PC-3 (cell line): ENCODE data around the gene SAMD4A. TPM values are rescaled to one million over a fixed set of nuclear protein-coding genes. Genes with fewer than 3 reads are reported as not detected.

ENCODE experiments used
- ATAC-seq: fragments of 200-7000 bp; cut with Tn5 transposase; 2 replicates; pipeline ENCODE4 v1.9.1; 2020; ENCODE audit warnings: mild to moderate bottlenecking, moderate library complexity
- BruUV-seq: library from RNA; stranded (reverse); fragments of 400-500 nt; replicated peaks from 2 replicates; lab custom pipeline; 2021; lab: Mats Ljungman, UMichigan
- CTCF ChIA-PET: fragments of 300-600 bp; sonication (Branson Sonifier 250); formaldehyde crosslinking; loops from one replicate; lab custom pipeline; 2022; ENCODE audit warnings: antibody characterized with exemption; lab: Charles Lee
- POLR2A ChIA-PET: fragments of 300-600 bp; sonication (Branson Sonifier 250); formaldehyde crosslinking; loops from one replicate; lab custom pipeline; 2022; ENCODE audit warnings: antibody characterized with exemption; ENCODE audit not compliant: unreplicated experiment; lab: Charles Lee
- DNase-seq: peaks from one replicate; pipeline ENCODE4 v3.0.0-alpha.2; 2015
- H2AFZ ChIP-seq: fragments of 300-600 bp; sonication (generic); 2 replicates; pipeline ENCODE4 v1.6.0; 2016; ENCODE audit warnings: antibody characterized with exemption, low read length
- H3F3A ChIP-seq: fragments of 300-600 bp; sonication (generic); one replicate; pipeline ENCODE4 v1.6.0; 2017; ENCODE audit warnings: antibody characterized with exemption, low read length, control low read depth, mild to moderate bottlenecking; ENCODE audit not compliant: unreplicated experiment
- H3K27ac ChIP-seq: fragments of 300-600 bp; sonication (generic); 2 replicates; pipeline ENCODE4 v1.5.1; 2016; ENCODE audit warnings: mild to moderate bottlenecking, low read length
- H3K27me3 ChIP-seq: fragments of 300-600 bp; sonication (generic); 2 replicates; pipeline ENCODE4 v1.6.1; 2016; ENCODE audit warnings: low read length, mixed read lengths
- H3K36me3 ChIP-seq: fragments of 300-600 bp; sonication (generic); 2 replicates; pipeline ENCODE4 v1.6.1; 2016; ENCODE audit warnings: low read depth, mixed run types, low read length, mixed read lengths
- H3K4me1 ChIP-seq: fragments of 300-600 bp; sonication (generic); 2 replicates; pipeline ENCODE4 v1.5.1; 2016; ENCODE audit warnings: low read length; ENCODE audit not compliant: insufficient read depth
- H3K4me2 ChIP-seq: fragments of 300-600 bp; sonication (generic); 2 replicates; pipeline ENCODE4 v1.6.0; 2016; ENCODE audit warnings: low read length
- H3K4me3 ChIP-seq: fragments of 300-600 bp; sonication (generic); 2 replicates; pipeline ENCODE4 v1.5.1; 2016; ENCODE audit warnings: mild to moderate bottlenecking, low read length, mixed read lengths
- H3K79me2 ChIP-seq: fragments of 300-600 bp; sonication (generic); 2 replicates; pipeline ENCODE4 v1.6.1; 2017; ENCODE audit warnings: low read length, mixed read lengths
- H3K9ac ChIP-seq: fragments of 300-600 bp; sonication (generic); 2 replicates; pipeline ENCODE4 v1.6.0; 2016; ENCODE audit warnings: mild to moderate bottlenecking, low read length
- H3K9me2 ChIP-seq: fragments of 300-600 bp; sonication (generic); replicated peaks from 2 replicates; pipeline ENCODE4 v1.6.1; 2016; ENCODE audit warnings: mixed run types, low read length, mixed read lengths
- H3K9me3 ChIP-seq: fragments of 300-600 bp; sonication (generic); 2 replicates; pipeline ENCODE4 v1.6.1; 2016; ENCODE audit warnings: low read length, mixed read lengths
- H4K20me1 ChIP-seq: fragments of 300-600 bp; sonication (generic); 2 replicates; pipeline ENCODE4 v1.6.1; 2016; ENCODE audit warnings: low read length, mixed read lengths
- EZH2 ChIP-seq: fragments of 300-600 bp; sonication (generic); IDR thresholded peaks from one replicate; pipeline ENCODE4 v1.6.1; 2017; ENCODE audit warnings: antibody characterized with exemption, mild to moderate bottlenecking, low read length; ENCODE audit not compliant: unreplicated experiment
- EZH2phosphoT487 ChIP-seq: fragments of 300-600 bp; sonication (generic); IDR thresholded peaks from 2 replicates; pipeline ENCODE4 v1.6.1; 2018; ENCODE audit warnings: mild to moderate bottlenecking, antibody characterized with exemption, low read length, borderline replicate concordance
- intact Hi-C: fragments of 100-400 bp; cut with micrococcal nuclease; formaldehyde crosslinking; loops from 2 replicates; pipeline ENCODE4 v1.9.0; 2023
- total RNA-seq: library from RNA; depleted of rRNA; stranded (reverse); fragments of >200 nt; gene quantifications from 2 replicates; pipeline ENCODE4 v1.2.3, GENCODE V29; 2014
- TF ChIP-seq, protein P1 (sequence below): fragments of 300-600 bp; sonication (generic); conservative IDR thresholded peaks from 2 replicates; pipeline ENCODE4 v1.5.1; 2017; ENCODE audit warnings: antibody characterized with exemption, low read depth, mild to moderate bottlenecking, low read length

The SAMD4A gene
- total RNA-seq, 1 experiment from 2014 or later: 42.9 TPM

DNA sequence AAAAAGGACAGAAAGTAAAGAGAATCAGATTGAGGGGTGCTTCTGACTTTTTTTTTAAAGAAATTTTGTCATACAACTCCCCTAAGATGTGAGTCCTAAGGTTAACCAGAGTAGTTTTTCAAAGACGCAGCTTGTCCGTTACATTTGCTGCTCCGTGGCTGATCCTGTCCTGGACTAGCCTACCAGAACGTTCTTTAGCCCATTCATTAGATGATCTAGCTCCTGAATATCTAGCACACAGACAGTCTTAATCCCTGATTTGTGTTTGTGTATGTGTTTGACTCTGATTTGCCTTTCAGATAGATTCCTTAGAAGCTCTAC is 60.3 kb downstream of the SAMD4A start:
- Histone ChIP-seq H3K9me2 (no peaks in the 10 kb centered on the region), H3K79me2 (peaks cover 75% of the 10 kb centered on the region), H3K27me3 (no peaks in the 10 kb centered on the region), H3K9ac (no peak overlapping the region), H3K4me1 (peaks cover 7% of the 10 kb centered on the region; the same call in 1 of the 2 replicates), H3F3A (no peaks in the 10 kb centered on the region), H4K20me1 (no peaks in the 10 kb centered on the region), H3K4me3 (no peak overlapping the region), H3K4me2 (no peak overlapping the region), H3K27ac (no peak overlapping the region), H3K36me3 (no peaks in the 10 kb centered on the region), H3K9me3 (no peaks in the 10 kb centered on the region), H2AFZ (no peak overlapping the region)
- TF ChIP-seq EZH2phosphoT487 (no peak), EZH2 (no peak)
- TF ChIP-seq, protein P1, sequence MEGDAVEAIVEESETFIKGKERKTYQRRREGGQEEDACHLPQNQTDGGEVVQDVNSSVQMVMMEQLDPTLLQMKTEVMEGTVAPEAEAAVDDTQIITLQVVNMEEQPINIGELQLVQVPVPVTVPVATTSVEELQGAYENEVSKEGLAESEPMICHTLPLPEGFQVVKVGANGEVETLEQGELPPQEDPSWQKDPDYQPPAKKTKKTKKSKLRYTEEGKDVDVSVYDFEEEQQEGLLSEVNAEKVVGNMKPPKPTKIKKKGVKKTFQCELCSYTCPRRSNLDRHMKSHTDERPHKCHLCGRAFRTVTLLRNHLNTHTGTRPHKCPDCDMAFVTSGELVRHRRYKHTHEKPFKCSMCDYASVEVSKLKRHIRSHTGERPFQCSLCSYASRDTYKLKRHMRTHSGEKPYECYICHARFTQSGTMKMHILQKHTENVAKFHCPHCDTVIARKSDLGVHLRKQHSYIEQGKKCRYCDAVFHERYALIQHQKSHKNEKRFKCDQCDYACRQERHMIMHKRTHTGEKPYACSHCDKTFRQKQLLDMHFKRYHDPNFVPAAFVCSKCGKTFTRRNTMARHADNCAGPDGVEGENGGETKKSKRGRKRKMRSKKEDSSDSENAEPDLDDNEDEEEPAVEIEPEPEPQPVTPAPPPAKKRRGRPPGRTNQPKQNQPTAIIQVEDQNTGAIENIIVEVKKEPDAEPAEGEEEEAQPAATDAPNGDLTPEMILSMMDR: no peak
- POLR2A ChIA-PET: no interaction called here
- CTCF ChIA-PET: no interaction called here
- ATAC-seq (no peak), DNase-seq (no peak)
- intact Hi-C loops: no loop called here
- no TSS peak for BruUV-seq

DNA sequence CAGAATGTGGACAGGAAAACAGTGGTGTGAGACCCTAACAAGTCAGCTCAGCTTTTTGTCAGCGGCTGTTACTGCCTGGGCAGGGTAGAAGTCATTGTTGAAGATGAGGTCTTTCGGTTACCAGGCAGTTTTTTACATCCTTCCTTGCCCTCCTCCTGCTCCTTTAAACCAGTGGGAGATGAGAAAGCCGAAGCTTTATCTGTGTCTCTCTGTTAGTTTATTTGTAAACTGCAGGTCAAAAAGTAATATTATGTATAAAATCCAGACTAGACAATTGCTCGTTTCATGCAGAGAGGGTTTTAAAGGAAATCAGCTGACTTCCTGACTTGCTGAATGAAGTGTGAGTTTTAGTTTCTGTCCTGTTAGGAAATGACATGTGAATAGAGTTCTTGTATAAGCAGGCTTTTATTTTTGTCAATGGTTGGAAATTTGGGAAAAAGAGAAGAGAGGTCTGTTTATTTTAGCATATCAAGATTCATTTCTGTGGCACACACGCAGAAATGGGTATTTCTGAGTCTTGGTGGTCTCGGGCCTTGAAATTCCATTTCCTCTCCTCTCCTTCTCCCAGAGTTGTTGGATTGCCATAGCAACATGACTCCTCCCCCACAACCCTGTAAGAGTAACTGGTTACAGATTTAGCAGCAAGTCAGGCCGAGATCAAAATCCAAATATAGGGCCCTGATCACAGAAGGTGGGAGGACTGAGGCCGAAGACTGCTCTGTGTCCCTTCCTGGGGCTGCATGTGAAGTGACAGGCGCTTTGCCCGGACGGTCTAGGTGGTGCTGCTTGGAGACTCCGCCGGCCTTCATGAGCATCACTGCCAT is 60.8 kb downstream of the SAMD4A start:
- intact Hi-C loops: no loop called here
- no peak overlapping the region for H2AFZ ChIP-seq
- no peak overlapping the region for H3K4me2 ChIP-seq
- BruUV-seq: no TSS peak
- no peak overlapping the region for H3K27ac ChIP-seq
- H3K36me3 ChIP-seq: no peaks in the 10 kb centered on the region
- ATAC-seq (no peak), DNase-seq (no peak)
- H3K4me1 ChIP-seq: peaks cover 7% of the 10 kb centered on the region; the same call in 1 of the 2 replicates
- TF ChIP-seq, protein P1: no peak
- TF ChIP-seq EZH2phosphoT487: no peak
- no peak for TF ChIP-seq EZH2
- ChIA-PET CTCF (interaction anchor here (0.6 kb wide), 1 partner anchor 36 kb away, joined by 9 read pairs; no protein-coding TSS in a partner anchor), POLR2A (no interaction called here)
- no peak overlapping the region for H3K4me3 ChIP-seq
- peaks cover 73% of the 10 kb centered on the region for H3K79me2 ChIP-seq
- H3K27me3 ChIP-seq: no peaks in the 10 kb centered on the region
- no peaks in the 10 kb centered on the region for H3F3A ChIP-seq
- H3K9ac ChIP-seq: no peak overlapping the region
- H3K9me2 ChIP-seq: no peaks in the 10 kb centered on the region
- no peaks in the 10 kb centered on the region for H3K9me3 ChIP-seq
- no peaks in the 10 kb centered on the region for H4K20me1 ChIP-seq

DNA sequence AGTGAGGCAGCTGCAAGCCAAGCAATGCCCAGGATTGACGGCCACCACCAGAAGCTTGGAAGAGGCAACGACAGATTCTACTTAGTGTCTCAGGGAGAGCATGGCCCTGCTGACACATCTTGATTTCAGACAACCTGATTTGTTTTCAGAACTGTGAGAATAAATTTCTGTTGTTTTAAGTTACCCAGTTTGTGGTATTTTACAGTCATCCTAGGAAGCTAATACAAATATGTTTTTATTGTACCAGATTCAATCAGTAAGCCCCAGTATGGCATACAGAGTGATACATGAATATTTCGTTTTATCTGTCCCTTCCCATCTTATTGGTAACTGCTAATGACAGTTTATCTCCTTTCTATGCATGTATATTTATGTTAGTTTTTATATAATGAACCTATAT is 62.3 kb downstream of the SAMD4A start:
- Histone ChIP-seq H2AFZ (no peak overlapping the region), H4K20me1 (no peaks in the 10 kb centered on the region), H3K9ac (no peak overlapping the region), H3F3A (no peaks in the 10 kb centered on the region), H3K36me3 (no peaks in the 10 kb centered on the region), H3K4me1 (peaks cover 7% of the 10 kb centered on the region; the same call in 1 of the 2 replicates), H3K27ac (no peak overlapping the region), H3K4me3 (no peak overlapping the region), H3K9me3 (no peaks in the 10 kb centered on the region), H3K79me2 (peaks cover 79% of the 10 kb centered on the region), H3K4me2 (no peak overlapping the region), H3K9me2 (no peaks in the 10 kb centered on the region), H3K27me3 (no peaks in the 10 kb centered on the region)
- POLR2A ChIA-PET: no interaction called here
- CTCF ChIA-PET: no interaction called here
- TF ChIP-seq EZH2 (no peak), EZH2phosphoT487 (no peak)
- TF ChIP-seq, protein P1: no peak
- no TSS peak for BruUV-seq
- no peak for DNase-seq
- ATAC-seq: no peak
- intact Hi-C loops: no loop called here
